K562 treated with DMSO at 1 percent for 12 hours (cell line): Measurements from ENCODE around the gene RNF39. TPM values are rescaled to one million over a fixed set of nuclear protein-coding genes. Genes with fewer than 3 reads are reported as not detected.

Source experiments
- total RNA-seq: library from RNA; unstranded; fragments of 300-600 nt; gene quantifications from 2 replicates; pipeline ENCODE4 v1.2.3, GENCODE V29; 2022; ENCODE audit not compliant: insufficient read depth

Gene RNF39
- 0.50 and 3.3 TPM in 2 replicates for total RNA-seq

GRCh38 chr6:30075094-30075789 lies at the start of gene RNF39:
Gene RNF39 (minus strand): TSS chr6:30075769. CDS start chr6:30075585, 184 bp downstream.

GRCh38 chr6:30113003-30113759 lies 37.6 kb upstream of the RNF39 start, which contains the start of gene TRIM31:
Gene TRIM31 (minus strand): TSS chr6:30113090. CDS start chr6:30112805, 285 bp downstream.

DNA sequence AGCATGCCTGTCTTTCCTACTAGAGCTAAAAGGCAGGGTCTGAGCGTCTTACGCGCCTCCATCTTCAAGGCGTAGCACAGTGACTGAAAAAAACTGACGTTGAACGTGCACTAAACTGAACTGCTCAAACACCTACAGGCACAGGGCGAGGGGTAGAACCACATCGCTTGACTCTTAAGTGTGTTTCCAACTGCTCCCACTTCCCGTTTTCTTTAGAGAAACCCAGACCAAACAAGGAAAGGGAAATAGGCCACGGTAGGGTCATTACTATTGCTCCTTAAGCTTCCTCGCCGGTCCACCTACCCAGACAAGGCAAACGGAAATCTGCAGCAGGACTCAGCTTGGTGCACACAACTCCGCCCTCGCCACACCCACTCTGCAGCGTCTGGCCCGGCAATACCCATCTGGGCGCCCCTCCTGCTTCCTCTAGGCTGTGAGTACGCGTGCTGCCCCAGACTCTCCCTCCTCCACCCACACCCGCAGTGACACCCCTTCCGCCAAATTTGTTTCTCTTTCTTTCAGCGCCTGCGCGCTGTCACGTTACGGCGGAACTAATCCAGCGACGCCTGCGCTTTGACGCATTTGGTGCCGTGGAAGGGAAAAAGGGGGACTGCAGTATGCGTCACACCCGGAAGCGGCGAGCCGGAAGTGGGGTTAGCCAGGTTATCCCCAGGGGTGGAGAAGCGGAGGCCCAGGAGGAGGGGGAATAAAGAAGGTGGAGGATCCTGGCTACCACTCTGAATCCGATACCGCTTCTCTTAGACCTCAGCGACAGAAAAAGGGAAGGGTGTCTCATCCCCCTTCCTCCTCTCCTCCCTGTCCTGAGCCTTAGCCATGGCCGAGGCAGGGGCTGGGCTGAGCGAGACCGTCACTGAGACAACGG lies 8.8 kb downstream of the RNF39 start, which contains the start of gene PPP1R11:
TSS of gene PPP1R11 (plus strand) at position 622 of the 883 bp plus-strand sequence. CDS start at position 835, 213 bp downstream.

GRCh38 chr6:30061092-30061857 lies 14.3 kb downstream of the RNF39 start, which contains the start of gene POLR1H:
Gene POLR1H (plus strand): TSS chr6:30061265. CDS start chr6:30061525, 260 bp downstream.

Other genes with a start within 250 kb of the RNF39 start
- gene HLA-G, start 247.9 kb downstream of the RNF39 start, total RNA-seq, result not detected in 2 replicates
- not detected in 2 replicates for gene HLA-A, start 133.2 kb downstream of the RNF39 start, total RNA-seq
- 69.0 and 123 TPM in 2 replicates for gene POLR1H, start 14.5 kb downstream of the RNF39 start, total RNA-seq
- 36.4 and 54.0 TPM in 2 replicates for gene PPP1R11, start 8.6 kb downstream of the RNF39 start, total RNA-seq
- not detected in 2 replicates for gene TRIM31, start 37.3 kb upstream of the RNF39 start, total RNA-seq
- not detected in 2 replicates for gene TRIM40, start 60.4 kb upstream of the RNF39 start, total RNA-seq
- gene TRIM10, start 85.4 kb upstream of the RNF39 start, total RNA-seq, result not detected in 2 replicates
- gene TRIM15, start 87.8 kb upstream of the RNF39 start, total RNA-seq, result not detected in 2 replicates
- 6.0 and 13.3 TPM in 2 replicates for gene TRIM26, start 137.6 kb upstream of the RNF39 start, total RNA-seq